NB4 (cell line): Measurements from ENCODE around the gene ADSS2.

Experiments
- DNase-seq: peaks from one replicate; pipeline ENCODE4 v3.0.0; 2010; ENCODE audit warnings: low read depth
- H3K4me3 ChIP-seq: one replicate; pipeline ENCODE4 v1.5.1; 2011; ENCODE audit warnings: mild to moderate bottlenecking, low read depth, low read length, moderate library complexity
- MYC ChIP-seq: IDR thresholded peaks from 2 replicates; pipeline ENCODE4 v1.6.1; 2011; ENCODE audit warnings: low read depth, low read length
- POLR2A ChIP-seq: IDR thresholded peaks from 2 replicates; pipeline ENCODE4 v1.6.1; 2011; ENCODE audit warnings: mild to moderate bottlenecking; ENCODE audit not compliant: insufficient read length; ENCODE audit errors: extremely low read depth
- TF ChIP-seq, protein P1 (sequence below): IDR thresholded peaks from 2 replicates; pipeline ENCODE4 v1.6.1; 2011; ENCODE audit warnings: low read depth, low read length
- TF ChIP-seq, protein P2 (sequence below): IDR thresholded peaks from one replicate; pipeline ENCODE4 v1.5.1; 2012; ENCODE audit warnings: low read depth, low read length

ADSS2 gene

DNA sequence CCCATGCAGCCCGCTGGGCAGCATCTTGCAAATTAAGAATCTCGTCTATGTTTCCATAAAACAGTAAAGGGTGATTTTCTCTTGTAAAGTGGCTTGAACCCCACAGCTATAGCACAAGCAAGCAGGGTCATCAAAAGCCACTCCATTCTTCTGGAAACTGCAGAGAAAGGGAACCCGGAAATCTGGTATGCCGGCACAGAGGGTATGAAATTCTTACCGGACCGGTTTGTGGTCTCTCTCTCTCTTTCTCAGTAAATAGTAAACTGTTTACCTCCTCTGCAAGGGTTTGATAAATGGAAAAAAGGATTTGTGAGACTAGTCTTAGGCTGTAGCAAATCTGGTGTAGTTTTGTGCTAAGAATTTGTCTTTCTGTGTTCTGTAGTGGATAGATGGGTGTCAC, 2.7 kb upstream of the ADSS2 start:
- no peak overlapping the region for H3K4me3 ChIP-seq
- no peak for DNase-seq
- TF ChIP-seq, protein P1, sequence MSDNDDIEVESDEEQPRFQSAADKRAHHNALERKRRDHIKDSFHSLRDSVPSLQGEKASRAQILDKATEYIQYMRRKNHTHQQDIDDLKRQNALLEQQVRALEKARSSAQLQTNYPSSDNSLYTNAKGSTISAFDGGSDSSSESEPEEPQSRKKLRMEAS = no peak
- TF ChIP-seq MYC (no peak), POLR2A (no peak)
- TF ChIP-seq, protein P2, sequence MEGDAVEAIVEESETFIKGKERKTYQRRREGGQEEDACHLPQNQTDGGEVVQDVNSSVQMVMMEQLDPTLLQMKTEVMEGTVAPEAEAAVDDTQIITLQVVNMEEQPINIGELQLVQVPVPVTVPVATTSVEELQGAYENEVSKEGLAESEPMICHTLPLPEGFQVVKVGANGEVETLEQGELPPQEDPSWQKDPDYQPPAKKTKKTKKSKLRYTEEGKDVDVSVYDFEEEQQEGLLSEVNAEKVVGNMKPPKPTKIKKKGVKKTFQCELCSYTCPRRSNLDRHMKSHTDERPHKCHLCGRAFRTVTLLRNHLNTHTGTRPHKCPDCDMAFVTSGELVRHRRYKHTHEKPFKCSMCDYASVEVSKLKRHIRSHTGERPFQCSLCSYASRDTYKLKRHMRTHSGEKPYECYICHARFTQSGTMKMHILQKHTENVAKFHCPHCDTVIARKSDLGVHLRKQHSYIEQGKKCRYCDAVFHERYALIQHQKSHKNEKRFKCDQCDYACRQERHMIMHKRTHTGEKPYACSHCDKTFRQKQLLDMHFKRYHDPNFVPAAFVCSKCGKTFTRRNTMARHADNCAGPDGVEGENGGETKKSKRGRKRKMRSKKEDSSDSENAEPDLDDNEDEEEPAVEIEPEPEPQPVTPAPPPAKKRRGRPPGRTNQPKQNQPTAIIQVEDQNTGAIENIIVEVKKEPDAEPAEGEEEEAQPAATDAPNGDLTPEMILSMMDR = no peak

- peak; percentile 99 for DNase-seq
- peak overlapping the region; percentile 78 for H3K4me3 ChIP-seq
- TF ChIP-seq MYC (peak; percentile 84), POLR2A (no peak)
- TF ChIP-seq, protein P1 = peak; percentile 58; the same call in 1 of the 2 replicates
- TF ChIP-seq, protein P2 = peak; percentile 9
These were observed 464 bp upstream of the ADSS2 start for GRCh38 chr1:244451951-244452795.

- peak overlapping the region; percentile 88 for H3K4me3 ChIP-seq
- DNase-seq = peak; percentile 80
- TF ChIP-seq POLR2A = no peak
- TF ChIP-seq, protein P1 = peak; percentile 98
- TF ChIP-seq, protein P2 = no peak
- peak; percentile 83 for TF ChIP-seq MYC
These were observed 841 bp downstream of the ADSS2 start for GRCh38 chr1:244450597-244451538.

GRCh38 chr1:244449936-244450508, 1.7 kb downstream of the ADSS2 start:
- DNase-seq = no peak
- TF ChIP-seq, protein P2 = no peak
- TF ChIP-seq MYC = no peak
- TF ChIP-seq, protein P1 = no peak
- peak overlapping the region; percentile 88 for H3K4me3 ChIP-seq

- DNase-seq = no peak
- TF ChIP-seq POLR2A (no peak), MYC (no peak)
- TF ChIP-seq, protein P1 = no peak
- TF ChIP-seq, protein P2 = no peak
- peak overlapping the region; percentile 88 for H3K4me3 ChIP-seq
These were observed 3.3 kb downstream of the ADSS2 start for GRCh38 chr1:244448279-244449036.
